ENCODE data around the gene EHMT1.

DNA sequence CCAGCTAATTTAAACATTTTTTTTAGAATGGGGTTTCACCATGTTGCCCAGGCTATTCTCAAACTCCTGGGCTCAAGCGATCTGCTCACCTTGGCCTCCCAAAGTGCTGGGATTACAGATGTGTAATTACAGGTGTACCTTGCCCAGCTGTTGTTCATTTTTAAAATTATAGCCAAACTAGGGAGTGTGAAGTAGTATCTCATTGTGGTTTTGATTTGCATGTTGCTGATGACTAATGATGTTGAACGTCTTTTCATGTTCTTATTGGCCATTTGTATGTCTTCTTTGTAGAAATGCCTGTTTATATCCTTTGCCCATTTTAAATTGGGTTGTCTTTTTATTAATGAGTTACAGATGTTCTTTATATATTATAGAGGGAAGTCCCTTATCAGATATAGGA lies 31.5 kb downstream of the EHMT1 start:
- TF ChIP-seq, protein P1, sequence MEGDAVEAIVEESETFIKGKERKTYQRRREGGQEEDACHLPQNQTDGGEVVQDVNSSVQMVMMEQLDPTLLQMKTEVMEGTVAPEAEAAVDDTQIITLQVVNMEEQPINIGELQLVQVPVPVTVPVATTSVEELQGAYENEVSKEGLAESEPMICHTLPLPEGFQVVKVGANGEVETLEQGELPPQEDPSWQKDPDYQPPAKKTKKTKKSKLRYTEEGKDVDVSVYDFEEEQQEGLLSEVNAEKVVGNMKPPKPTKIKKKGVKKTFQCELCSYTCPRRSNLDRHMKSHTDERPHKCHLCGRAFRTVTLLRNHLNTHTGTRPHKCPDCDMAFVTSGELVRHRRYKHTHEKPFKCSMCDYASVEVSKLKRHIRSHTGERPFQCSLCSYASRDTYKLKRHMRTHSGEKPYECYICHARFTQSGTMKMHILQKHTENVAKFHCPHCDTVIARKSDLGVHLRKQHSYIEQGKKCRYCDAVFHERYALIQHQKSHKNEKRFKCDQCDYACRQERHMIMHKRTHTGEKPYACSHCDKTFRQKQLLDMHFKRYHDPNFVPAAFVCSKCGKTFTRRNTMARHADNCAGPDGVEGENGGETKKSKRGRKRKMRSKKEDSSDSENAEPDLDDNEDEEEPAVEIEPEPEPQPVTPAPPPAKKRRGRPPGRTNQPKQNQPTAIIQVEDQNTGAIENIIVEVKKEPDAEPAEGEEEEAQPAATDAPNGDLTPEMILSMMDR (IDR thresholded peaks at IDR 0.05) = no peak
- TF ChIP-seq, protein P2, sequence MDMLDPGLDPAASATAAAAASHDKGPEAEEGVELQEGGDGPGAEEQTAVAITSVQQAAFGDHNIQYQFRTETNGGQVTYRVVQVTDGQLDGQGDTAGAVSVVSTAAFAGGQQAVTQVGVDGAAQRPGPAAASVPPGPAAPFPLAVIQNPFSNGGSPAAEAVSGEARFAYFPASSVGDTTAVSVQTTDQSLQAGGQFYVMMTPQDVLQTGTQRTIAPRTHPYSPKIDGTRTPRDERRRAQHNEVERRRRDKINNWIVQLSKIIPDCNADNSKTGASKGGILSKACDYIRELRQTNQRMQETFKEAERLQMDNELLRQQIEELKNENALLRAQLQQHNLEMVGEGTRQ (IDR thresholded peaks at IDR 0.05) = no peak
- TF ChIP-seq POLR2A (IDR thresholded peaks at IDR 0.05; ENCODE audit: low read length) (no peak), TP53 (CRISPR knock-in tag; IDR thresholded peaks at IDR 0.05) (no peak)
- TF ChIP-seq, protein P3, sequence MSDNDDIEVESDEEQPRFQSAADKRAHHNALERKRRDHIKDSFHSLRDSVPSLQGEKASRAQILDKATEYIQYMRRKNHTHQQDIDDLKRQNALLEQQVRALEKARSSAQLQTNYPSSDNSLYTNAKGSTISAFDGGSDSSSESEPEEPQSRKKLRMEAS (IDR thresholded peaks at IDR 0.05) = no peak

All from A549 (cell line).